T-cell (primary cell): ENCODE data around the gene TGOLN2. TPM values are rescaled to one million over a fixed set of nuclear protein-coding genes. Genes with fewer than 3 reads are reported as not detected.

Source experiments
- ATAC-seq, 4 experiments: fragments of 200-7000 bp in 3 of 4; fragments of 150-1000 bp in 1 of 4; cut with Tn5 transposase; replicated peaks in 1 of 4; 1 replicate in 3 of 4; 2 replicates in 1 of 4; pipeline ENCODE4 v1.10.0; 2021; ENCODE audit warnings: moderate library complexity in 3 of 4, mild to moderate bottlenecking in 2 of 4, moderate number of reproducible peaks in 1 of 4
- CTCF ChIA-PET, 2 donors: fragments of 300-600 bp; sonication (Branson Sonifier 250); formaldehyde crosslinking; loops; one replicate each; lab custom pipeline; 2022; ENCODE audit warnings: antibody characterized with exemption in 2 of 2; lab: Charles Lee
- POLR2A ChIA-PET, 2 donors: fragments of 300-600 bp; sonication (Branson Sonifier 250); formaldehyde crosslinking; loops; one replicate each; lab custom pipeline; 2022; ENCODE audit warnings: antibody characterized with exemption in 2 of 2; lab: Charles Lee
- DNase-seq, 35 experiments: peaks; one replicate each; pipeline versions ENCODE4 v3.0.0 to v3.0.0-alpha.2; 2013 to 2023
- H3K27ac ChIP-seq: one replicate; pipeline ENCODE4 v1.5.1; 2013; ENCODE audit warnings: low read length
- H3K27me3 ChIP-seq, 2 experiments: replicated peaks in 1 of 2; 1 replicate in 1 of 2; 2 replicates in 1 of 2; pipeline versions ENCODE4 v1.6.1 to v1.7.0; 2013; ENCODE audit warnings: low read length in 1 of 2, mixed read lengths in 1 of 2; ENCODE audit not compliant: control insufficient read depth in 2 of 2, insufficient read depth in 2 of 2; ENCODE audit errors: extremely low read depth in 1 of 2
- H3K36me3 ChIP-seq, 2 donors: 1 replicate in 1 of 2; 2 replicates in 1 of 2; pipeline versions ENCODE4 v1.6.1 to v1.7.0; 2013; ENCODE audit warnings: low read length in 1 of 2; ENCODE audit not compliant: control insufficient read depth in 2 of 2, insufficient read depth in 1 of 2; ENCODE audit errors: extremely low read depth in 1 of 2
- H3K4me1 ChIP-seq, 2 experiments: 1 replicate in 1 of 2; 2 replicates in 1 of 2; pipeline versions ENCODE4 v1.6.1 to v1.7.0; 2013; ENCODE audit warnings: low read length in 2 of 2, mixed read lengths in 1 of 2; ENCODE audit not compliant: insufficient read depth in 2 of 2, control insufficient read depth in 1 of 2; ENCODE audit errors: extremely low read depth in 1 of 2
- H3K4me3 ChIP-seq, 2 donors: 1 replicate in 1 of 2; 2 replicates in 1 of 2; pipeline versions ENCODE4 v1.5.1 to v1.7.0; 2013; ENCODE audit warnings: mild to moderate bottlenecking in 2 of 2, low read length in 1 of 2, moderate library complexity in 1 of 2; ENCODE audit not compliant: control insufficient read depth in 1 of 2; ENCODE audit errors: extremely low read depth in 1 of 2
- H3K9me3 ChIP-seq: 2 replicates; pipeline ENCODE4 v1.7.0; 2013
- H3K27ac Mint-ChIP-seq, 2 donors: one replicate each; pipeline ENCODE4 v1.8.0; 2020 to 2021; ENCODE audit warnings: mild to moderate bottlenecking in 2 of 2, mixed read lengths in 2 of 2
- H3K27me3 Mint-ChIP-seq, 2 donors: one replicate each; pipeline ENCODE4 v1.8.0; 2021 to 2022; ENCODE audit warnings: mixed read lengths in 2 of 2
- H3K36me3 Mint-ChIP-seq: one replicate; pipeline ENCODE4 v1.8.0; 2021; ENCODE audit warnings: mixed read lengths
- H3K4me1 Mint-ChIP-seq, 3 donors: one replicate each; pipeline ENCODE4 v1.8.0; 2020 to 2022; ENCODE audit warnings: mixed read lengths in 3 of 3, mild to moderate bottlenecking in 1 of 3
- H3K4me3 Mint-ChIP-seq, 3 donors: one replicate each; pipeline ENCODE4 v1.8.0; 2020 to 2022; ENCODE audit warnings: mild to moderate bottlenecking in 3 of 3, mixed read lengths in 3 of 3, moderate library complexity in 3 of 3
- H3K9me3 Mint-ChIP-seq, 3 donors: one replicate each; pipeline ENCODE4 v1.8.0; 2020 to 2022; ENCODE audit warnings: mixed read lengths in 3 of 3
- WGBS: methylation state at CpG from one replicate; pipeline ENCODE4 v1.1.5; 2013; ENCODE audit warnings: missing lambda C conversion rate; ENCODE audit not compliant: insufficient coverage; 5-methylcytosine and 5-hydroxymethylcytosine counted together
- total RNA-seq, 35 experiments: library from RNA in 6 of 35; stranded (reverse) in 6 of 35; fragments of 120-200 nt in 1 of 35; gene quantifications; one replicate each; pipeline versions ENCODE4 v1.2.1 to v1.2.4 and lab custom pipeline; 2013 to 2026

The TGOLN2 gene
- total RNA-seq, 5 donors from 2014 or later (not counting 1 experiment from before 2014, with no cell fraction given), result 142 to 175 (median 161) TPM

- Mint-ChIP-seq H3K9me3 (no peaks in the 10 kb centered on the region), H3K4me1 (peaks cover 10 to 13% (median 10%) of the 10 kb centered on the region in 3 donors), H3K36me3 (no peaks in the 10 kb centered on the region), H3K27me3 (no peaks in the 10 kb centered on the region), H3K27ac (no peak overlapping the region), H3K4me3 (no peak overlapping the region)
- Histone ChIP-seq H3K27me3 (peaks cover 0 to 9% of the 10 kb centered on the region in 2 experiments), H3K9me3 (no peaks in the 10 kb centered on the region), H3K36me3 (no peaks in the 10 kb centered on the region), H3K27ac (no peak overlapping the region), H3K4me1 (peaks cover 0 to 2% of the 10 kb centered on the region in 2 experiments), H3K4me3 (no peak overlapping the region)
- ChIA-PET CTCF (interaction anchor here in 1 of 2 donors (0.5 kb wide), 1 partner anchor 242 kb away, joined by 3 read pairs; no protein-coding TSS in a partner anchor), POLR2A (no interaction called here)
- DNase-seq (no peak), ATAC-seq (no peak)
- 86% methylated on average over 1 of the region's 7 CpGs for WGBS
These were observed 44.9 kb downstream of the TGOLN2 start for GRCh38 chr2:85282914-85283313.

DNA sequence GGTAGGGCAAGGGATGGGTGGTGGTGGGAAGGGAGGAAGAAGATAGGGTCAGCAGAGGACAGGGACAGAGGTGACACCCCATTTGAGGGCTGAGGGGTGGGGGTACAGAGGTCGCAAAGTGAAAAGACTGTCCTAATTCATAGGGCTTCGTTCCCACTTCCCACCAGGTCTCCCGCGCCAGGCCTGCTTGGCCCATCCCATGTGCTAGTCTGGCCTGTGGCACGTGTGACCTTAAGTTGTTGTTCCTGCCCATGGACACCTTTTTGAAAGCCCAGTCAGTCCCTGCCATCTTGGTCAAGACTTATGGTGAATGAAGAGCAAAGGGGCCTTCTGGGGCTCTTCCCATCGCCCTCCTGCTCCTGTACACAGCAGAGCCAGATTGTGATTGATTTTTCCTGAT, 46.2 kb downstream of the TGOLN2 start:
- H3K4me3 Mint-ChIP-seq, result no peak overlapping the region
- DNase-seq (no peak), ATAC-seq (no peak)
- H3K9me3 Mint-ChIP-seq, result no peaks in the 10 kb centered on the region
- peaks cover 4 to 6% (median 4%) of the 10 kb centered on the region in 3 donors for H3K4me1 Mint-ChIP-seq
- no peaks in the 10 kb centered on the region for H3K9me3 ChIP-seq
- peaks cover 0 to 19% of the 10 kb centered on the region in 2 experiments for H3K27me3 ChIP-seq
- H3K4me3 ChIP-seq, result no peak overlapping the region
- H3K27ac ChIP-seq, result no peak overlapping the region
- WGBS, result 84% methylated on average over 5 of the region's 6 CpGs
- CTCF ChIA-PET, result no interaction called here
- H3K36me3 ChIP-seq, result no peaks in the 10 kb centered on the region
- no peak overlapping the region for H3K27ac Mint-ChIP-seq
- peaks cover 0 to 2% of the 10 kb centered on the region in 2 donors for H3K27me3 Mint-ChIP-seq
- POLR2A ChIA-PET, result no interaction called here
- peaks cover 0 to 2% of the 10 kb centered on the region in 2 experiments for H3K4me1 ChIP-seq
- H3K36me3 Mint-ChIP-seq, result no peaks in the 10 kb centered on the region

- Histone ChIP-seq H3K4me3 (no peak overlapping the region), H3K27me3 (peaks cover 0 to 30% of the 10 kb centered on the region in 2 experiments), H3K4me1 (no peaks in the 10 kb centered on the region), H3K36me3 (no peaks in the 10 kb centered on the region), H3K9me3 (no peaks in the 10 kb centered on the region), H3K27ac (no peak overlapping the region)
- Mint-ChIP-seq H3K36me3 (no peaks in the 10 kb centered on the region), H3K9me3 (no peaks in the 10 kb centered on the region), H3K27me3 (peaks cover 0 to 5% of the 10 kb centered on the region in 2 donors), H3K4me3 (no peak overlapping the region), H3K4me1 (no peaks in the 10 kb centered on the region), H3K27ac (no peak overlapping the region)
- ChIA-PET POLR2A (no interaction called here), CTCF (interaction anchor here in 1 of 2 donors (1.2 kb wide), 1 partner anchor 21 kb away, joined by 4 read pairs; no protein-coding TSS in a partner anchor)
- WGBS, result no CpG with 5 or more reads among the region's 2 CpGs
- ATAC-seq (no peak), DNase-seq (no peak)
These were observed 49.4 kb downstream of the TGOLN2 start for GRCh38 chr2:85278361-85278760.

- WGBS, result 77% methylated on average over 11 of the region's 15 CpGs
- Histone ChIP-seq H3K4me3 (no peak overlapping the region), H3K27me3 (peaks cover 0 to 38% of the 10 kb centered on the region in 2 experiments), H3K36me3 (no peaks in the 10 kb centered on the region), H3K4me1 (no peaks in the 10 kb centered on the region), H3K27ac (no peak overlapping the region), H3K9me3 (no peaks in the 10 kb centered on the region)
- CTCF ChIA-PET, result interaction anchor here in 1 of 2 donors (0.5 to 1.2 kb wide), 2 partner anchors 22 to 205 kb away, joined by 3 to 4 read pairs; no protein-coding TSS in a partner anchor
- Mint-ChIP-seq H3K27ac (no peak overlapping the region), H3K4me3 (no peak overlapping the region), H3K4me1 (no peaks in the 10 kb centered on the region), H3K9me3 (no peaks in the 10 kb centered on the region), H3K27me3 (peaks cover 0 to 11% of the 10 kb centered on the region in 2 donors), H3K36me3 (no peaks in the 10 kb centered on the region)
- POLR2A ChIA-PET, result no interaction called here
- ATAC-seq (no peak), DNase-seq (no peak)
These were observed 50.2 kb downstream of the TGOLN2 start for GRCh38 chr2:85277416-85278158.

GRCh38 chr2:85276571-85277118, 51.1 kb downstream of the TGOLN2 start:
- no peaks in the 10 kb centered on the region for H3K4me1 Mint-ChIP-seq
- 80% methylated on average over 14 of the region's 14 CpGs for WGBS
- POLR2A ChIA-PET, result no interaction called here
- H3K27me3 ChIP-seq, result peaks cover 0 to 42% of the 10 kb centered on the region in 2 experiments
- ATAC-seq (no peak), DNase-seq (no peak)
- no peaks in the 10 kb centered on the region for H3K36me3 ChIP-seq
- no peaks in the 10 kb centered on the region for H3K9me3 ChIP-seq
- H3K4me3 Mint-ChIP-seq, result no peak overlapping the region
- H3K36me3 Mint-ChIP-seq, result no peaks in the 10 kb centered on the region
- no peaks in the 10 kb centered on the region for H3K9me3 Mint-ChIP-seq
- peaks cover 0 to 17% of the 10 kb centered on the region in 2 donors for H3K27me3 Mint-ChIP-seq
- CTCF ChIA-PET, result interaction anchor here in 1 of 2 donors (1.1 kb wide), 1 partner anchor 8 kb away, joined by 3 read pairs; no protein-coding TSS in a partner anchor
- H3K27ac Mint-ChIP-seq, result no peak overlapping the region
- H3K27ac ChIP-seq, result no peak overlapping the region
- H3K4me1 ChIP-seq, result no peaks in the 10 kb centered on the region
- H3K4me3 ChIP-seq, result no peak overlapping the region

- Histone ChIP-seq H3K27ac (no peak overlapping the region), H3K27me3 (peaks cover 0 to 38% of the 10 kb centered on the region in 2 experiments), H3K9me3 (no peaks in the 10 kb centered on the region), H3K4me3 (no peak overlapping the region), H3K36me3 (no peaks in the 10 kb centered on the region), H3K4me1 (no peaks in the 10 kb centered on the region)
- no peak overlapping the region for H3K4me3 Mint-ChIP-seq
- ChIA-PET CTCF (interaction anchor here in 1 of 2 donors (1.1 kb wide), 1 partner anchor 9 kb away, joined by 3 read pairs; no protein-coding TSS in a partner anchor), POLR2A (no interaction called here)
- H3K9me3 Mint-ChIP-seq, result no peaks in the 10 kb centered on the region
- H3K27me3 Mint-ChIP-seq, result peaks cover 0 to 17% of the 10 kb centered on the region in 2 donors
- no peak overlapping the region for H3K27ac Mint-ChIP-seq
- ATAC-seq, result no peak
- DNase-seq, result no peak
- no peaks in the 10 kb centered on the region for H3K36me3 Mint-ChIP-seq
- no peaks in the 10 kb centered on the region for H3K4me1 Mint-ChIP-seq
- 77% methylated on average over 5 of the region's 9 CpGs for WGBS
These were observed 51.7 kb downstream of the TGOLN2 start for GRCh38 chr2:85275984-85276540.
